Bronchial epithelial cell (primary cell): ENCODE results near the gene CCSER1. TPM values are rescaled to one million over a fixed set of nuclear protein-coding genes. Genes with fewer than 3 reads are reported as not detected.

Experiments used
- DNase-seq: peaks from one replicate; pipeline ENCODE4 v3.0.0-alpha.2; 2010; ENCODE audit warnings: low read depth
- FAIRE-seq: peaks from 2 replicates; lab custom pipeline; 2011; peaks lifted over from hg19 to GRCh38; lab: Jason Lieb, UNC
- H3K27me3 ChIP-seq: 2 replicates; pipeline ENCODE4 v1.5.1; 2011; ENCODE audit warnings: low read length; ENCODE audit not compliant: control insufficient read depth, insufficient read depth
- H3K36me3 ChIP-seq: 2 replicates; pipeline ENCODE4 v1.5.1; 2011; ENCODE audit warnings: low read length; ENCODE audit not compliant: control insufficient read depth, insufficient read depth
- H3K4me3 ChIP-seq: 2 replicates; pipeline ENCODE4 v1.5.1; 2011; ENCODE audit warnings: mild to moderate bottlenecking, low read depth, low read length, control low read depth
- total RNA-seq: library from RNA; depleted of rRNA; stranded (reverse); fragments of >200 nt; gene quantifications from 2 replicates; pipeline ENCODE4 v1.2.1, GENCODE V29; 2014
- TF ChIP-seq, protein P1 (sequence below): IDR thresholded peaks from 2 replicates; pipeline ENCODE4 v1.5.1; 2011; ENCODE audit warnings: mild to moderate bottlenecking, moderate library complexity, low read length, control low read depth, inconsistent platforms; ENCODE audit not compliant: insufficient read depth, severe bottlenecking

CCSER1 gene
- total RNA-seq, 1 donor from 2014 or later, result 6.6 TPM

DNA sequence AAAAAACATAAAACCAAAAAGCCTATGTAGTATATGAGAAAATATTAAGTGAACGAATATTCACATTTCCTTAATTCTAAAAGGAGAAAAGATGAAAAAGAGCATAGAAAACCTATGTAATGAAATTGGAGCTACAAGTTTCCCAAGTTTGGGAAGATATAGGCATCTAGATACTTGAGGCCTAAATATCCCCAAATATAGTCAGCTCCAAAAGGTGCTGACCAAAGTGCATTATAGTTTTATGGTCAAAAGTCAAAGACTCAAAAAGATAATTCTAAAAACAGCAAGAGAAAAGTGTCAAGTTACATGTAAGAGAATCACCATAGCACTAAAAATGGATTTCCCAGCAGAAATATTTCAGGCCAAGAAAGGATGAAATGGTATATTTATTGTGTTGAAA lies 1502.9 kb downstream of the CCSER1 start:
- Histone ChIP-seq H3K4me3 (no peak overlapping the region), H3K27me3 (no peaks in the 10 kb centered on the region), H3K36me3 (no peaks in the 10 kb centered on the region)
- TF ChIP-seq, protein P1, sequence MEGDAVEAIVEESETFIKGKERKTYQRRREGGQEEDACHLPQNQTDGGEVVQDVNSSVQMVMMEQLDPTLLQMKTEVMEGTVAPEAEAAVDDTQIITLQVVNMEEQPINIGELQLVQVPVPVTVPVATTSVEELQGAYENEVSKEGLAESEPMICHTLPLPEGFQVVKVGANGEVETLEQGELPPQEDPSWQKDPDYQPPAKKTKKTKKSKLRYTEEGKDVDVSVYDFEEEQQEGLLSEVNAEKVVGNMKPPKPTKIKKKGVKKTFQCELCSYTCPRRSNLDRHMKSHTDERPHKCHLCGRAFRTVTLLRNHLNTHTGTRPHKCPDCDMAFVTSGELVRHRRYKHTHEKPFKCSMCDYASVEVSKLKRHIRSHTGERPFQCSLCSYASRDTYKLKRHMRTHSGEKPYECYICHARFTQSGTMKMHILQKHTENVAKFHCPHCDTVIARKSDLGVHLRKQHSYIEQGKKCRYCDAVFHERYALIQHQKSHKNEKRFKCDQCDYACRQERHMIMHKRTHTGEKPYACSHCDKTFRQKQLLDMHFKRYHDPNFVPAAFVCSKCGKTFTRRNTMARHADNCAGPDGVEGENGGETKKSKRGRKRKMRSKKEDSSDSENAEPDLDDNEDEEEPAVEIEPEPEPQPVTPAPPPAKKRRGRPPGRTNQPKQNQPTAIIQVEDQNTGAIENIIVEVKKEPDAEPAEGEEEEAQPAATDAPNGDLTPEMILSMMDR, result no peak
- DNase-seq (no peak), FAIRE-seq (no peak)

DNA sequence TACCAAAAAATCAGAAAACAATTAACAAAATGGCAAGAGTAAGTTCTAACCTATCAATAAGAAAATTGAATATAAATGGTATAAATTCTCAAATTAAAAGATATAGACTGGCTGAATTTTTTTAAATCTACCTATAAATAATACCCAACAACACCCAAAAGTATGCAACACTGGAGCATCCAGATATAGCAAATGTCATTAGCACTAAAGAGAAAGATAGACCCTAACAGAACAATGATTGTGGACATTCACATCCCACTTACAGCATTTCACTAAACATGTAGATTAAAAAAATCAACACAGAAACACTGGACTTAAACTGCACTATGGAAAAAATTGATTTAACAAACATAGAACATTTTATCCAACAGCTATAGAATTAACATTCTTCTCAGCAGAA lies 1503.6 kb downstream of the CCSER1 start:
- Histone ChIP-seq H3K36me3 (no peaks in the 10 kb centered on the region), H3K4me3 (no peak overlapping the region), H3K27me3 (no peaks in the 10 kb centered on the region)
- DNase-seq, result no peak
- FAIRE-seq, result no peak
- TF ChIP-seq, protein P1, result no peak

DNA sequence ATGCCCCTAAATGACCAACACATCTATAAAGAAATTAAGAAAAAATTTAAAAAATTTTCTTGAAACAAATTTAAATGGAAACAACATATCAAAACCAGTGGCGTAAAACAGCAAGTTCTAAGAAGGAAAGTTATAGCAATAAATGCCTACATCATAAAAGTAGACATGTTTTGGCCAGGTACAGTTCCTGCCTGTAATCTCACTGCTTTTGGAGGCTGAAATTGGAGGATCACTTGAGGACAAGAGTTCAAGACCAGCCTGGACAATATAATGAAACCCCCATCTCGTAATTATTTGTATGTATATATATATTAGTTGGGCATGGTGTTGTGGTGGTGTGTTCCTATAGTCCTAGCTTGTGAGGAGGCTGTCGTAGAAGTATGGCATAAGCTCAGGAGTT lies 1504.1 kb downstream of the CCSER1 start:
- Histone ChIP-seq H3K27me3 (no peaks in the 10 kb centered on the region), H3K36me3 (no peaks in the 10 kb centered on the region), H3K4me3 (no peak overlapping the region)
- FAIRE-seq (no peak), DNase-seq (no peak)
- TF ChIP-seq, protein P1, result no peak

DNA sequence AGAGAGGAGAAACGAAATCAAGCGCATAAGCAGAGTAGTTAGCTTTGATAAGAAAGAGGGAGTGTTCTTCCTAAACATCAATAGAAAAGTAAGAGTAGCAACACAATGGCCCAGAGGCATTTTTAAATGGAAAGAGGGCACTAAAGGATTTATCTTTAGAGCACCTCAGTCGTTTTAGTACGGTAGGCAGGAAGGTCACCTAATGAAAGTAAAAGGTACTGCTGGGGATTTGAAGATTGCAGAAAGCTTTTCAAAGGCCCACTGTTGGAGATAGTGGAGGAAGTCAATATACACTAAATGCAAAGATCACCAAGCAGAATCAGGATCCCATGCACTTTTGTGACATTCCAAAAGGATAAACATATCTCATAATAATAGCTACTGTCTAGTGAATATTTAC lies 1508.9 kb downstream of the CCSER1 start:
- H3K4me3 ChIP-seq, result no peak overlapping the region
- TF ChIP-seq, protein P1, result no peak
- H3K36me3 ChIP-seq, result no peaks in the 10 kb centered on the region
- FAIRE-seq (no peak), DNase-seq (no peak)
- H3K27me3 ChIP-seq, result no peaks in the 10 kb centered on the region

Other genes with a start within 250 kb of the CCSER1 start
- gene MMRN1, start 232.5 kb upstream of the CCSER1 start, total RNA-seq, result under 0.01 TPM in 1 of 2 replicates, not detected in the other